ENCODE results near the gene KIAA1217.

The KIAA1217 gene

DNA sequence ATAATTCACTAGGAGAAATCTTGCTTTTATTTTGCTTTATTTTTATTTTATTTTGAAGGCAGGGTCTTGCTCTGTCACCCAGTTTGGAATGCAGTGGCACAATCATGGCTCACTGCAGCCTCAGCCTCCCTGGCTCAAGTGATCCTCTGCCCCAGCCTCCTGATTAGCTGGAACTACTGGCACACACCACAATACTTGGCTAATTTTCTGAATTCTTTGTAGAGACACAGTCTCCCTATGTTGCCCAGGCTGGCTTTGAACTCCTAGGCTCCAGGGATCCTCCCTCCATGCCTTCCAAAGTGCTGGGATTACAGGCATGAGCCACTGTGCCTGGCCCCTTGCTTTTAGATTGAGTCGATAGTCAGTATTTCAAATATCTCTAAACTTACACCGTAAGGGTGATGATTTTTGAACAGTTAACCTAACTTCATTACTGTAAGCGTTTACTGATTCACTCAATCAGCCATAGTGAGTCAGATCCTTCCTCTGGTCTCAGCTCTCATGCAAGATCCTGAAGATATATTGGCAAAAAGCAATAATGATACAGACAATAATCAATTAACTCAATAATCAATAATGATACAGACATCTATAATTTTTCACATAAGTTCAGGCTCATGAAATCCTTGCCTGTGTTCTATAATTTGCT, 239.5 kb downstream of the KIAA1217 start:
- DNase-seq = no peak
- TF ChIP-seq POLR2A (IDR thresholded peaks at IDR 0.05; ENCODE audit: low read length) (no peak), GATA1 (IDR thresholded peaks at IDR 0.05; ENCODE audit: low read depth, low read length) (no peak)

- DNase-seq = no peak
- TF ChIP-seq GATA1 (IDR thresholded peaks at IDR 0.05; ENCODE audit: low read depth, low read length) (no peak), POLR2A (IDR thresholded peaks at IDR 0.05; ENCODE audit: low read length) (no peak)
Observed at GRCh38 chr10:24449321-24449740, 240.4 kb downstream of the KIAA1217 start.

GRCh38 chr10:24449769-24450310, 240.9 kb downstream of the KIAA1217 start:
- no peak for TF ChIP-seq POLR2A (IDR thresholded peaks at IDR 0.05; ENCODE audit: low read length)
- TF ChIP-seq GATA1 (IDR thresholded peaks at IDR 0.05; ENCODE audit: low read depth, low read length) = no peak
- DNase-seq = no peak

DNA sequence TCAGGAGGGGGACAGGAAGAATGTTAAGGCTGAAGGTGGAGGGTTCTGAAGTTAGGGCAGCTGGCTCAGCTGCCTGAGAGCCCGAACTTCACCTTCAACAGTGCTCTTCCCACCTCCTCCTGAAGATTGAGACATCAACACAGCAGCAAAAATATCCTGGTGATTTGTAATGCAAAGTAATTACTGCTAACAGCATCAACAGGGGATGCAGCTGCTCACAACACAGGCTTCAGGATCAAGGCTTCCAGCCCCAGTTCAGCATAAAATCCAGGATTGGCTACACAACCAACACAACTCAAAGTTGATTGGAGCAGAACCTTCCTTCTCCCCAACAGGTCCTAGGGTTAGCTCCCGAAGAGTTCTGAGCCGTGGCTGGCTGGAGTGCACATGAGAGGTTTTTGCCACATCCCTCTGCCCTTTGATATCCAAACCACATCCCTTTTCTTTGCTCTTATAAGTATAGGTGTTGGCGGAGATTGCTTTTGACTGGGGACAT, 242.4 kb downstream of the KIAA1217 start:
- no peak for TF ChIP-seq GATA1 (IDR thresholded peaks at IDR 0.05; ENCODE audit: low read depth, low read length)
- no peak for TF ChIP-seq POLR2A (IDR thresholded peaks at IDR 0.05; ENCODE audit: low read length)

GRCh38 chr10:24452030-24452429, 243.1 kb downstream of the KIAA1217 start:
- TF ChIP-seq GATA1 (IDR thresholded peaks at IDR 0.05; ENCODE audit: low read depth, low read length) (no peak), POLR2A (IDR thresholded peaks at IDR 0.05; ENCODE audit: low read length) (no peak)
- no peak for DNase-seq

More for the DNA sequence above, 242.4 kb downstream of the KIAA1217 start:
- no peak for DNase-seq

DNA sequence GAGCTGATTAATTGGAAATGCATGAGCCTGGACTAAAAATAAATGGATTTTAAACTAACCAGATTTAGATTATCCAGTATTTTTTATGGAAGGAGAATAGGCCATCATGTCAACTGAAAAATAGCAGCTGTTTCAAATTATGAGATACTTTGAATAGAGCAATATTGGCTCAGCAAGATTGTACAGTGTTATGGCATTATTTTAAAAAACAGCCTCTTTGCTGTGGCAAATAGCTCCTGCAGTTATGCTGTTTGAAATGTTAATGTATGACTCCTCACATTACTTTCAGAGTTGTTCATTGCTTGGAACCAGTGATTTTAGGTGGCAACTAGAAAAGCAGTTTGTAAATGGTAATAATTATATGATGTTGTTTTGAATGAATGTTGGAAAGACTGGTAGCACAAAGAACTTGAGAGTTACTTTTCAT, 244.5 kb downstream of the KIAA1217 start:
- TF ChIP-seq GATA1 (IDR thresholded peaks at IDR 0.05; ENCODE audit: low read depth, low read length) = no peak
- TF ChIP-seq POLR2A (IDR thresholded peaks at IDR 0.05; ENCODE audit: low read length) = no peak
- no peak for DNase-seq

DNA sequence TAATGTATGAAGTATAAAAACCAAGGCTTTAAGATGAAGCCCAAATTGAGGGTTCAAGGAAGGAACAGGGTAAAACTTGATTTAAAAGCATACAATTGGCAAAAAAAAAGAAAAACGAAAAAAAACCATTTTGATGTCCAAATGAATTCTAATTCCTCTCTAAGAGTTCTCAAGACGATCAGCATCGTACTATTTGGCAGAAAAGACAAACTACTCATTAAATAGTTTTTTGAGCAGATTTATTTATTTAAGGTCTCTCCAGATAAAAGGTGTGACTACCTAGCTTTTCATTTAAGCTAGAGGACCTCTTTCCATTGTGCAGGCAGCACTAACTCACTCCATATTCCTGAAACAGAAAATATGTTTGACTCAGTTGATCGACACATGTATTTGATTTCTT, 245.0 kb downstream of the KIAA1217 start:
- TF ChIP-seq POLR2A (IDR thresholded peaks at IDR 0.05; ENCODE audit: low read length) (no peak), GATA1 (IDR thresholded peaks at IDR 0.05; ENCODE audit: low read depth, low read length) (no peak)
- no peak for DNase-seq

GRCh38 chr10:24455447-24455846, 246.5 kb downstream of the KIAA1217 start:
- TF ChIP-seq GATA1 (IDR thresholded peaks at IDR 0.05; ENCODE audit: low read depth, low read length) (no peak), POLR2A (IDR thresholded peaks at IDR 0.05; ENCODE audit: low read length) (no peak)
- DNase-seq = no peak

GRCh38 chr10:24456322-24456721, 247.4 kb downstream of the KIAA1217 start:
- TF ChIP-seq POLR2A (IDR thresholded peaks at IDR 0.05; ENCODE audit: low read length) (no peak), GATA1 (IDR thresholded peaks at IDR 0.05; ENCODE audit: low read depth, low read length) (no peak)
- no peak for DNase-seq

- TF ChIP-seq GATA1 (IDR thresholded peaks at IDR 0.05; ENCODE audit: low read depth, low read length) (no peak), POLR2A (IDR thresholded peaks at IDR 0.05; ENCODE audit: low read length) (no peak)
- no peak for DNase-seq
Observed at GRCh38 chr10:24457661-24458318, 248.9 kb downstream of the KIAA1217 start.

DNA sequence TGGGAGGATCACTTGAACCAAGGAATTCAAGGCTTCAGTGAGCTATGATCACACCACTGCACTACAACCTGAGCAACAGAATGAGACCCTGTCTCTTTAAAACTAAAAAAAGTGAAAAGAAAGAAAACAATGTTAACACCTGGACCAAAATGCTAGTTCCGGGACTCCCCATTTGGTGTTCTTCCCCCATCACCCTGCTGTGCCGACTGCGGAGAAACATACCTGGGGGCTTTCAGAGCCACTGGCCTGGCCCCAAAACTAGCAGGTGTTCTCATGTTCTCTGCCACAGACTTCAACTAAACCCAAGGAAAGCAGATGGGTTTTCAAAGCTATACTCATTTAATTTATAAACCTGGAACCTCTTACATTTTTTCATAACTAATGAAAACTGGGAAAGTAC, 250.9 kb downstream of the KIAA1217 start:
- no peak for DNase-seq
- TF ChIP-seq GATA1 (IDR thresholded peaks at IDR 0.05; ENCODE audit: low read depth, low read length) (no peak), POLR2A (IDR thresholded peaks at IDR 0.05; ENCODE audit: low read length) (no peak)

DNA sequence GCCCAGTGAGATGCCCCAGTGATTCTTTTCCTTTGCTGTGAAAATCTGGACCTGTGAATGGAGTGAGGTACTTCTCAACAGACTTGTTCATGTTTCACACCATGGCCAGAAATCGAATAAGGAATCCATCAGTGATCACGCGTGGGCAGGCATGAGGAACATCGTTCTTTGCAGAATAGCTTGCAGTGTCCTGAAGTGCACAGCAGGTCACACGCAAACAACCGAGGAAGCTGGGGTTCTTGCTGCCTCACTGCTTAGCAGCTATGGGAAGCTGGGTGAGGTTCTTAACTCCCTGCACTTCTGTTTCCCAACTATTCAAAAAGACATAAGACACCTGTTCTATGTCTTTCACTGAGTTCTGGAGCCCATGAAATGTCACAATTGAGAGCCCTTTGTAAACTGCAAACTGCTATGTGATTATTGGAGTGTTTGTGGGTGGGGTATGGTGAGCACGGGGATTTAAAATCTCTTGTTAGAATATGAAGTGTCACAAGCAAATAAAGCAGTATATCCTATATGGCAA, 253.4 kb downstream of the KIAA1217 start:
- TF ChIP-seq GATA1 (IDR thresholded peaks at IDR 0.05; ENCODE audit: low read depth, low read length) = no peak
- no peak for TF ChIP-seq POLR2A (IDR thresholded peaks at IDR 0.05; ENCODE audit: low read length)
- DNase-seq = no peak

DNA sequence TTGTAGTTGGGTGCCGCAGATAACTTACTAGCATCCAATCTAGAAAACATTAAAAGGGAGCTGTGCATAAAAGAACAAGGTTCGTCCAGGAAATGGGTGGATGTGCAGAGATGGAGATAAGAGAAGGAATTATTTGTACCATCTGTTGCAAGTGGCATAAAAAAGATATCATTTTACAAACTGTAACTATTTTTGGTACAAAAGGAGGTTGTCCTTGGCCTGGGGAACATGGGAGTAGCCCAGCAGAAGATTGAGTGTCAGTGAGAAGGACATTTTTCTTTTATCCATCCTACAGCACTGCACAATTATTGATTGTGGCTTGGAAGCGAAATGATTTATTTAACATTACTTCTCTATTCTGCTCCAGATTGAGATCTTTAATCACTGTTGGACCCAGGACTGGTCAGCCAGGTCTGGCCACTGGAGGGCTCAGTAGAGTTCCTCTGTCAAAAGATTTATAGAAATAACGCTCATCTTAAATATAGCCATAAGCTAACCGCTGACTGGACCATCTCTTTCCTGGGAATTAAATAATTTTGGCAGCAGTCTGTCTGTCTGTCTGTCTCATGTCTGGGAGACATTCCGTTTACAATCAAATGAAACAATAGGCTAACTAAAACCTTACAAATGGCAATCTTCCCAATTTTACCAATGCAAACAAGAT, 254.1 kb downstream of the KIAA1217 start:
- DNase-seq = no peak
- TF ChIP-seq GATA1 (IDR thresholded peaks at IDR 0.05; ENCODE audit: low read depth, low read length) (no peak), POLR2A (IDR thresholded peaks at IDR 0.05; ENCODE audit: low read length) (no peak)
